G401.6 (cell line): Measurements from ENCODE around the gene TMEM164.

Experiments used
- FAIRE-seq: peaks from 2 replicates; lab custom pipeline; 2012; peaks lifted over from hg19 to GRCh38; lab: Jason Lieb, UNC

TMEM164 gene

GRCh38 chrX:110170029-110170428, 167.1 kb downstream of the TMEM164 start:
- no peak for FAIRE-seq

GRCh38 chrX:110171442-110171841, 168.5 kb downstream of the TMEM164 start:
- FAIRE-seq, result no peak

- FAIRE-seq, result no peak
These were observed 169.3 kb downstream of the TMEM164 start for GRCh38 chrX:110172215-110172614.

- FAIRE-seq, result no peak
These were observed 170.6 kb downstream of the TMEM164 start for GRCh38 chrX:110173192-110174175.

GRCh38 chrX:110175146-110175545, 172.2 kb downstream of the TMEM164 start:
- FAIRE-seq, result no peak

- no peak for FAIRE-seq
These were observed 172.8 kb downstream of the TMEM164 start for GRCh38 chrX:110175696-110176095.

GRCh38 chrX:110178179-110178865, 175.4 kb downstream of the TMEM164 start:
- FAIRE-seq, result no peak

- no peak for FAIRE-seq
These were observed 177.4 kb downstream of the TMEM164 start for GRCh38 chrX:110180176-110180927.

- no peak for FAIRE-seq
These were observed 178.0 kb downstream of the TMEM164 start for GRCh38 chrX:110180928-110181310.

GRCh38 chrX:110181459-110182137, 178.7 kb downstream of the TMEM164 start:
- FAIRE-seq, result no peak

- FAIRE-seq, result no peak
These were observed 179.4 kb downstream of the TMEM164 start for GRCh38 chrX:110182362-110182761.

GRCh38 chrX:110182865-110183264, 180.0 kb downstream of the TMEM164 start:
- no peak for FAIRE-seq

- FAIRE-seq, result no peak
These were observed 180.4 kb downstream of the TMEM164 start for GRCh38 chrX:110183314-110183713.

- no peak for FAIRE-seq
These were observed 186.0 kb downstream of the TMEM164 start for GRCh38 chrX:110188701-110189558.

- FAIRE-seq, result no peak
These were observed 189.6 kb downstream of the TMEM164 start for GRCh38 chrX:110192516-110192915.

GRCh38 chrX:110194977-110195376, 192.1 kb downstream of the TMEM164 start:
- no peak for FAIRE-seq

- FAIRE-seq, result no peak
These were observed 198.9 kb downstream of the TMEM164 start for GRCh38 chrX:110201799-110202198.

- no peak for FAIRE-seq
These were observed 202.1 kb downstream of the TMEM164 start for GRCh38 chrX:110204986-110205385.

GRCh38 chrX:110208092-110208491, 205.2 kb downstream of the TMEM164 start:
- no peak for FAIRE-seq

GRCh38 chrX:110210417-110211139, 207.7 kb downstream of the TMEM164 start:
- no peak for FAIRE-seq
